ENCODE results near the gene IL11. TPM values are rescaled to one million over a fixed set of nuclear protein-coding genes. Genes with fewer than 3 reads are reported as not detected.
"Not testable (repeated sequence)": the region's sequence is repeated elsewhere in the genome, so short reads cannot be mapped to it uniquely, and the experiment has no call there.

The IL11 gene
- total and polyA plus RNA-seq, 10 donors: 0.04 to 0.23 (median 0.06) TPM; not detected in 7

GRCh38 chr19:55402509-55402908 lies 32.2 kb upstream of the IL11 start:
- Histone ChIP-seq H3K27me3 (replicated peaks in 1 of 7) (no peaks in the 10 kb centered on the region), H3K4me3 (no peak overlapping the region), H3K36me3 (peaks cover 0 to 70% (median 41%) of the 10 kb centered on the region in 6 donors), H3K27ac (no peak overlapping the region), H3K9me3 (no peaks in the 10 kb centered on the region), H3K4me1 (peaks cover 7 to 65% (median 20%) of the 10 kb centered on the region in 6 donors)
- TF ChIP-seq CTCF (IDR thresholded peaks at IDR 0.05 in 8 of 11, conservative IDR thresholded peaks at IDR 0.05 in 3 of 11) (no peak), POLR2A (IDR thresholded peaks at IDR 0.05) (no peak), POLR2AphosphoS5 (IDR thresholded peaks at IDR 0.05) (no peak)
- DNase-seq: no peak
- WGBS, 5 donors: 79 to 93% (median 92%) methylated on average over 2 of the region's 2 CpGs
- intact Hi-C loops (cut with DNase I; ENCODE audit: low total_unique reads): no loop called here

GRCh38 chr19:55401390-55401789 lies 31.1 kb upstream of the IL11 start:
- H3K27me3 ChIP-seq (replicated peaks in 1 of 7); DNase-seq; H3K27ac ChIP-seq; intact Hi-C loops (cut with DNase I; ENCODE audit: low total_unique reads); H3K4me3 ChIP-seq; H3K9me3 ChIP-seq: not testable (repeated sequence)
- peaks cover 0 to 69% (median 41%) of the 10 kb centered on the region in 6 donors for H3K36me3 ChIP-seq
- peaks cover under 1 to 56% (median 11%) of the 10 kb centered on the region in 6 donors for H3K4me1 ChIP-seq
- 89 to 95% (median 93%) methylated on average over 7 to 23 of the region's 28 CpGs for WGBS, 5 donors

- peak in 2 of 3 donors; percentile 19 to 35 for TF ChIP-seq POLR2AphosphoS5 (IDR thresholded peaks at IDR 0.05)
- no peak for TF ChIP-seq CTCF (IDR thresholded peaks at IDR 0.05 in 8 of 11, conservative IDR thresholded peaks at IDR 0.05 in 3 of 11)
- TF ChIP-seq POLR2A (IDR thresholded peaks at IDR 0.05): no peak
- Histone ChIP-seq H3K27ac (no peak overlapping the region), H3K4me3 (no peak overlapping the region), H3K9me3 (no peaks in the 10 kb centered on the region), H3K36me3 (peaks cover 0 to 60% (median 38%) of the 10 kb centered on the region in 6 donors), H3K4me1 (peaks cover 0 to 47% (median 3%) of the 10 kb centered on the region in 6 donors), H3K27me3 (replicated peaks in 1 of 7) (no peaks in the 10 kb centered on the region)
- no peak for DNase-seq
- intact Hi-C loops (cut with DNase I; ENCODE audit: low total_unique reads): no loop called here
- 89 to 96% (median 92%) methylated on average over 14 of the region's 14 CpGs for WGBS, 5 donors
Measured at GRCh38 chr19:55400281-55401087, 30.2 kb upstream of the IL11 start.

- Histone ChIP-seq H3K27ac (peak overlapping the region in 6 of 8 donors; percentile 9 to 81 (median 63)), H3K36me3 (peaks cover 0 to 39% (median 30%) of the 10 kb centered on the region in 6 donors), H3K27me3 (replicated peaks in 1 of 7) (no peaks in the 10 kb centered on the region), H3K4me3 (peak overlapping the region in 1 of 8 donors; percentile 10), H3K9me3 (no peaks in the 10 kb centered on the region), H3K4me1 (peaks cover 0 to 29% (median 2%) of the 10 kb centered on the region in 6 donors)
- intact Hi-C loops (cut with DNase I; ENCODE audit: low total_unique reads): no loop called here
- DNase-seq: no peak
- TF ChIP-seq CTCF (IDR thresholded peaks at IDR 0.05 in 8 of 11, conservative IDR thresholded peaks at IDR 0.05 in 3 of 11): no peak
- TF ChIP-seq POLR2AphosphoS5 (IDR thresholded peaks at IDR 0.05): no peak
- no peak for TF ChIP-seq POLR2A (IDR thresholded peaks at IDR 0.05)
- WGBS, 5 donors: 44 to 84% (median 62%) methylated on average over 12 of the region's 12 CpGs
Measured at GRCh38 chr19:55398200-55398925, 28.1 kb upstream of the IL11 start.
